Naive thymus-derived CD8-positive, alpha-beta T cell (primary cell): Measurements from ENCODE around the gene ZC3H7B. TPM values are rescaled to one million over a fixed set of nuclear protein-coding genes. Genes with fewer than 3 reads are reported as not detected.

ENCODE experiments used
- ATAC-seq, 2 donors: fragments of 150-1000 bp; cut with Tn5 transposase in 1 of 2; sonication (Bioruptor Pico), chemical (Tn5 transposase) in 1 of 2; 1 replicate in 1 of 2; 2 replicates in 1 of 2; pipeline ENCODE4 v1.10.0; 2021; ENCODE audit warnings: mild to moderate bottlenecking in 2 of 2, moderate library complexity in 2 of 2
- POLR2A ChIA-PET: fragments of 350-600 bp; sonication (Branson Sonifier 250); formaldehyde crosslinking; loops from one replicate; lab custom pipeline; 2021; ENCODE audit warnings: antibody characterized with exemption; lab: Charles Lee
- DNase-seq, 10 donors: peaks; one replicate each; pipeline versions ENCODE4 v3.0.0 to v3.0.0-alpha.2; 2020 to 2022
- H3K27ac Mint-ChIP-seq, 10 donors: one replicate each; pipeline ENCODE4 v1.8.0; 2020 to 2022; ENCODE audit warnings: mild to moderate bottlenecking in 10 of 10, mixed read lengths in 10 of 10, moderate library complexity in 4 of 10, inconsistent platforms in 1 of 10
- H3K27me3 Mint-ChIP-seq, 5 donors: one replicate each; pipeline ENCODE4 v1.8.0; 2021 to 2022; ENCODE audit warnings: mixed read lengths in 5 of 5
- H3K36me3 Mint-ChIP-seq, 3 donors: one replicate each; pipeline ENCODE4 v1.8.0; 2020 to 2022; ENCODE audit warnings: mixed read lengths in 3 of 3, mild to moderate bottlenecking in 2 of 3, inconsistent platforms in 1 of 3
- H3K4me1 Mint-ChIP-seq, 4 donors: one replicate each; pipeline ENCODE4 v1.8.0; 2021 to 2022; ENCODE audit warnings: mixed read lengths in 4 of 4
- H3K4me3 Mint-ChIP-seq, 10 donors: one replicate each; pipeline ENCODE4 v1.8.0; 2020 to 2022; ENCODE audit warnings: mild to moderate bottlenecking in 10 of 10, mixed read lengths in 10 of 10, moderate library complexity in 6 of 10, inconsistent platforms in 1 of 10
- H3K9me3 Mint-ChIP-seq, 9 donors: one replicate each; pipeline ENCODE4 v1.8.0; 2020 to 2022; ENCODE audit warnings: mixed read lengths in 9 of 9, mild to moderate bottlenecking in 3 of 9, inconsistent platforms in 1 of 9, moderate library complexity in 1 of 9
- polyA plus RNA-seq, 3 donors: library from polyadenylated mRNA; unstranded; fragments of 300-500 nt; fragmentation: Illumina TruSeq; gene quantifications; one replicate each; pipeline ENCODE4 v1.2.3, GENCODE V29; 2021
- total RNA-seq, 8 experiments: library from RNA in 2 of 8; stranded (reverse) in 2 of 8; gene quantifications; one replicate each; pipeline ENCODE4 v1.2.3 and lab custom pipeline; 2021 to 2026

ZC3H7B gene
- total and polyA plus RNA-seq, 5 experiments from 2014 or later: 0.65 to 48.1 (median 1.5) TPM

- POLR2A ChIA-PET: interaction anchor here (0.5 kb wide), 1 partner anchor 151 kb away, joined by 3 read pairs; no protein-coding TSS in a partner anchor
- no peaks in the 10 kb centered on the region for H3K27me3 Mint-ChIP-seq
- no peaks in the 10 kb centered on the region for H3K9me3 Mint-ChIP-seq
- peaks cover 0 to 24% (median 3%) of the 10 kb centered on the region in 3 donors for H3K36me3 Mint-ChIP-seq
- peaks cover 30 to 58% (median 46%) of the 10 kb centered on the region in 4 donors for H3K4me1 Mint-ChIP-seq
- H3K27ac Mint-ChIP-seq: peak overlapping the region in 6 of 10 donors; percentile 24 to 86 (median 54)
- H3K4me3 Mint-ChIP-seq: peak overlapping the region in 1 of 10 donors; percentile 15
- ATAC-seq (no peak), DNase-seq (no peak)
Measured at GRCh38 chr22:41308544-41308947, 7.2 kb downstream of the ZC3H7B start.

- H3K4me1 Mint-ChIP-seq: peaks cover 23 to 53% (median 36%) of the 10 kb centered on the region in 4 donors
- ATAC-seq (no peak), DNase-seq (no peak)
- POLR2A ChIA-PET: interaction anchor here (0.9 kb wide), 1 partner anchor 9 kb away, joined by 4 read pairs; the partner anchor contains the start of gene ZC3H7B
- no peak overlapping the region for H3K4me3 Mint-ChIP-seq
- no peaks in the 10 kb centered on the region for H3K9me3 Mint-ChIP-seq
- H3K36me3 Mint-ChIP-seq: peaks cover 0 to 29% (median 3%) of the 10 kb centered on the region in 3 donors
- H3K27me3 Mint-ChIP-seq: no peaks in the 10 kb centered on the region
- H3K27ac Mint-ChIP-seq: no peak overlapping the region
Measured at GRCh38 chr22:41310336-41310735, 9.0 kb downstream of the ZC3H7B start.

- H3K36me3 Mint-ChIP-seq: peaks cover 0 to 36% (median 3%) of the 10 kb centered on the region in 3 donors
- DNase-seq: no peak
- POLR2A ChIA-PET: no interaction called here
- H3K9me3 Mint-ChIP-seq: no peaks in the 10 kb centered on the region
- H3K4me1 Mint-ChIP-seq: peaks cover 21 to 44% (median 29%) of the 10 kb centered on the region in 4 donors
- ATAC-seq: no peak
- H3K27me3 Mint-ChIP-seq: no peaks in the 10 kb centered on the region
- H3K4me3 Mint-ChIP-seq: no peak overlapping the region
- H3K27ac Mint-ChIP-seq: peak overlapping the region in 2 of 10 donors; percentile 2 to 36
Measured at GRCh38 chr22:41311487-41311886, 10.2 kb downstream of the ZC3H7B start.

GRCh38 chr22:41314821-41315220, 13.5 kb downstream of the ZC3H7B start:
- H3K4me1 Mint-ChIP-seq: peaks cover 7 to 29% (median 13%) of the 10 kb centered on the region in 4 donors
- POLR2A ChIA-PET: no interaction called here
- H3K27ac Mint-ChIP-seq: no peak overlapping the region

GRCh38 chr22:41315586-41315985, 14.3 kb downstream of the ZC3H7B start:
- Mint-ChIP-seq H3K36me3 (peaks cover 0 to 36% (median 0%) of the 10 kb centered on the region in 3 donors), H3K9me3 (no peaks in the 10 kb centered on the region), H3K4me1 (peaks cover 7 to 24% (median 14%) of the 10 kb centered on the region in 4 donors), H3K4me3 (no peak overlapping the region), H3K27me3 (no peaks in the 10 kb centered on the region), H3K27ac (peak overlapping the region in 2 of 10 donors; percentile 10 to 15)
- DNase-seq: no peak
- no peak for ATAC-seq
- POLR2A ChIA-PET: interaction anchor here (0.7 kb wide), 1 partner anchor 12 kb away, joined by 3 read pairs; no protein-coding TSS in a partner anchor

More at GRCh38 chr22:41314821-41315220, 13.5 kb downstream of the ZC3H7B start:
- Mint-ChIP-seq H3K9me3 (no peaks in the 10 kb centered on the region), H3K27me3 (no peaks in the 10 kb centered on the region), H3K36me3 (peaks cover 0 to 34% (median 0%) of the 10 kb centered on the region in 3 donors), H3K4me3 (no peak overlapping the region)
- ATAC-seq: no peak
- DNase-seq: no peak

- Mint-ChIP-seq H3K27me3 (no peaks in the 10 kb centered on the region), H3K36me3 (peaks cover 0 to 66% (median 6%) of the 10 kb centered on the region in 3 donors), H3K27ac (peak overlapping the region in 1 of 10 donors; percentile 70), H3K4me3 (no peak overlapping the region), H3K4me1 (peaks cover 0 to 14% (median 10%) of the 10 kb centered on the region in 4 donors), H3K9me3 (no peaks in the 10 kb centered on the region)
- DNase-seq: no peak
- POLR2A ChIA-PET: interaction anchor here (0.7 kb wide), 2 partner anchors 144 to 148 kb away, joined by 3 to 4 read pairs; partner anchors contain the start of gene PHF5A
- ATAC-seq: no peak
Measured at GRCh38 chr22:41320416-41321240, 19.3 kb downstream of the ZC3H7B start.

- ATAC-seq (no peak), DNase-seq (no peak)
- peaks cover 0 to 17% (median 5%) of the 10 kb centered on the region in 4 donors for H3K4me1 Mint-ChIP-seq
- H3K9me3 Mint-ChIP-seq: no peaks in the 10 kb centered on the region
- no peak overlapping the region for H3K4me3 Mint-ChIP-seq
- POLR2A ChIA-PET: no interaction called here
- H3K36me3 Mint-ChIP-seq: peaks cover 0 to 84% (median 23%) of the 10 kb centered on the region in 3 donors
- H3K27ac Mint-ChIP-seq: peak overlapping the region in 1 of 10 donors; percentile 48
- H3K27me3 Mint-ChIP-seq: no peaks in the 10 kb centered on the region
Measured at GRCh38 chr22:41324821-41325528, 23.6 kb downstream of the ZC3H7B start.

GRCh38 chr22:41327124-41327523, 25.8 kb downstream of the ZC3H7B start:
- no peaks in the 10 kb centered on the region for H3K27me3 Mint-ChIP-seq
- no peak for DNase-seq
- no peaks in the 10 kb centered on the region for H3K9me3 Mint-ChIP-seq
- H3K4me1 Mint-ChIP-seq: peaks cover 0 to 13% (median 5%) of the 10 kb centered on the region in 4 donors
- H3K36me3 Mint-ChIP-seq: peaks cover 0 to 82% (median 26%) of the 10 kb centered on the region in 3 donors
- no peak for ATAC-seq
- no peak overlapping the region for H3K27ac Mint-ChIP-seq
- POLR2A ChIA-PET: no interaction called here
- no peak overlapping the region for H3K4me3 Mint-ChIP-seq

GRCh38 chr22:41330169-41330568, 28.8 kb downstream of the ZC3H7B start:
- POLR2A ChIA-PET: no interaction called here
- no peak for DNase-seq
- no peak for ATAC-seq
- Mint-ChIP-seq H3K4me3 (no peak overlapping the region), H3K9me3 (no peaks in the 10 kb centered on the region), H3K36me3 (peaks cover 0 to 74% (median 24%) of the 10 kb centered on the region in 3 donors), H3K27ac (no peak overlapping the region), H3K4me1 (peaks cover under 1 to 12% (median 8%) of the 10 kb centered on the region in 4 donors), H3K27me3 (no peaks in the 10 kb centered on the region)

- DNase-seq (no peak), ATAC-seq (no peak)
- peaks cover 3 to 27% (median 10%) of the 10 kb centered on the region in 4 donors for H3K4me1 Mint-ChIP-seq
- peaks cover 0 to 58% (median 15%) of the 10 kb centered on the region in 3 donors for H3K36me3 Mint-ChIP-seq
- H3K4me3 Mint-ChIP-seq: no peak overlapping the region
- H3K9me3 Mint-ChIP-seq: no peaks in the 10 kb centered on the region
- peak overlapping the region in 3 of 10 donors; percentile 43 to 88 (median 59) for H3K27ac Mint-ChIP-seq
- POLR2A ChIA-PET: no interaction called here
- no peaks in the 10 kb centered on the region for H3K27me3 Mint-ChIP-seq
Measured at GRCh38 chr22:41332217-41332939, 31.1 kb downstream of the ZC3H7B start.

GRCh38 chr22:41333806-41334205, 32.5 kb downstream of the ZC3H7B start:
- POLR2A ChIA-PET: no interaction called here
- no peaks in the 10 kb centered on the region for H3K9me3 Mint-ChIP-seq
- H3K27ac Mint-ChIP-seq: peak overlapping the region in 3 of 10 donors; percentile 41 to 63 (median 53)
- no peak for DNase-seq
- no peak overlapping the region for H3K4me3 Mint-ChIP-seq
- H3K27me3 Mint-ChIP-seq: no peaks in the 10 kb centered on the region
- peaks cover 0 to 48% (median 9%) of the 10 kb centered on the region in 3 donors for H3K36me3 Mint-ChIP-seq
- H3K4me1 Mint-ChIP-seq: peaks cover 3 to 26% (median 10%) of the 10 kb centered on the region in 4 donors
- no peak for ATAC-seq

- POLR2A ChIA-PET: no interaction called here
- Mint-ChIP-seq H3K4me1 (peaks cover 3 to 26% (median 10%) of the 10 kb centered on the region in 4 donors), H3K36me3 (peaks cover 0 to 50% (median 9%) of the 10 kb centered on the region in 3 donors), H3K9me3 (no peaks in the 10 kb centered on the region), H3K4me3 (no peak overlapping the region), H3K27ac (peak overlapping the region in 1 of 10 donors; percentile 23), H3K27me3 (no peaks in the 10 kb centered on the region)
- DNase-seq (no peak), ATAC-seq (no peak)
Measured at GRCh38 chr22:41334215-41334614, 32.9 kb downstream of the ZC3H7B start.
